PFSK-1 (cell line): ENCODE results near the gene JPH3.

ENCODE experiments used
- FOXP2 ChIP-seq: optimal IDR thresholded peaks from 2 replicates; pipeline ENCODE3; 2011; ENCODE audit warnings: borderline replicate concordance, control low read depth, inconsistent platforms; ENCODE audit not compliant: insufficient read depth; ENCODE audit errors: extremely low read length, extremely low read depth
- POLR2AphosphoS5 ChIP-seq: IDR thresholded peaks from 2 replicates; pipeline ENCODE4 v1.6.1; 2012; ENCODE audit warnings: low read depth, mild to moderate bottlenecking, control low read depth, low read length, moderate library complexity
- SIN3A ChIP-seq: IDR thresholded peaks from 2 replicates; pipeline ENCODE4 v1.6.1; 2012; ENCODE audit warnings: mild to moderate bottlenecking, low read length, moderate library complexity, borderline replicate concordance; ENCODE audit not compliant: insufficient read depth
- TAF1 ChIP-seq: IDR thresholded peaks from 2 replicates; pipeline ENCODE4 v1.6.1; 2012; ENCODE audit warnings: low read length, control low read depth, borderline replicate concordance; ENCODE audit not compliant: insufficient read depth
- TF ChIP-seq, protein P1 (sequence below), 2 experiments: IDR thresholded peaks; 2 replicates each; pipeline versions ENCODE4 v1.6.1 to v1.8.0; 2011 to 2012; ENCODE audit warnings: low read depth in 2 of 2, low read length in 2 of 2, control low read depth in 1 of 2, inconsistent platforms in 1 of 2, mild to moderate bottlenecking in 1 of 2, moderate library complexity in 1 of 2; ENCODE audit not compliant: insufficient read depth in 1 of 2

The JPH3 gene

DNA sequence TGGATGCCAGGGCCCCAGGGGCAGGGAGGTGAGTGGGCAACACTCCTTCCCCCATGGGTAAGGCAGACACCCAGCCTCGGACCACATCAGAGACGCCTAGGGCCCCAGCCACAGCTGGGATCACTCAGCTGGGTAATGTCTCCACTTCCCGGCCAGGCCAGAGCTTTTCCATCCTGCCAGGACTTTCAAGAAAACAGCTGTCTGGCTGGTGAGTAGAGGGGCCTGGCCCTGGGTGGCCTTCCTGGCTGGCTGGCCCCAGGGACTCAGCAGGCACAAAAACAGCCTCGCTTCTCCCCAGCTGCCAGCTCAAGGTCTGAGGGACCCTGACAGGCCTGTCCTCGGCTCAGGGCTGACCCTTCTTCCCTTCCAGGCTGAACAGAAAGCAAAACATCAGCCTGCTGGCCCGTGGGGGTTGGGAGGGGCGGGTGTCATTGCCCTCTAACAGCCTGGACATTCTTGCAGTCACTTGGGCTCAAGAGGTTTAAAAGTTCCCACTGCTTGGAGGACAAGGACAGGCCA lies 45.3 kb upstream of the JPH3 start:
- TF ChIP-seq SIN3A, result no peak
- no peak for TF ChIP-seq TAF1
- TF ChIP-seq, protein P1, sequence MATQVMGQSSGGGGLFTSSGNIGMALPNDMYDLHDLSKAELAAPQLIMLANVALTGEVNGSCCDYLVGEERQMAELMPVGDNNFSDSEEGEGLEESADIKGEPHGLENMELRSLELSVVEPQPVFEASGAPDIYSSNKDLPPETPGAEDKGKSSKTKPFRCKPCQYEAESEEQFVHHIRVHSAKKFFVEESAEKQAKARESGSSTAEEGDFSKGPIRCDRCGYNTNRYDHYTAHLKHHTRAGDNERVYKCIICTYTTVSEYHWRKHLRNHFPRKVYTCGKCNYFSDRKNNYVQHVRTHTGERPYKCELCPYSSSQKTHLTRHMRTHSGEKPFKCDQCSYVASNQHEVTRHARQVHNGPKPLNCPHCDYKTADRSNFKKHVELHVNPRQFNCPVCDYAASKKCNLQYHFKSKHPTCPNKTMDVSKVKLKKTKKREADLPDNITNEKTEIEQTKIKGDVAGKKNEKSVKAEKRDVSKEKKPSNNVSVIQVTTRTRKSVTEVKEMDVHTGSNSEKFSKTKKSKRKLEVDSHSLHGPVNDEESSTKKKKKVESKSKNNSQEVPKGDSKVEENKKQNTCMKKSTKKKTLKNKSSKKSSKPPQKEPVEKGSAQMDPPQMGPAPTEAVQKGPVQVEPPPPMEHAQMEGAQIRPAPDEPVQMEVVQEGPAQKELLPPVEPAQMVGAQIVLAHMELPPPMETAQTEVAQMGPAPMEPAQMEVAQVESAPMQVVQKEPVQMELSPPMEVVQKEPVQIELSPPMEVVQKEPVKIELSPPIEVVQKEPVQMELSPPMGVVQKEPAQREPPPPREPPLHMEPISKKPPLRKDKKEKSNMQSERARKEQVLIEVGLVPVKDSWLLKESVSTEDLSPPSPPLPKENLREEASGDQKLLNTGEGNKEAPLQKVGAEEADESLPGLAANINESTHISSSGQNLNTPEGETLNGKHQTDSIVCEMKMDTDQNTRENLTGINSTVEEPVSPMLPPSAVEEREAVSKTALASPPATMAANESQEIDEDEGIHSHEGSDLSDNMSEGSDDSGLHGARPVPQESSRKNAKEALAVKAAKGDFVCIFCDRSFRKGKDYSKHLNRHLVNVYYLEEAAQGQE (IDR thresholded peaks at IDR 0.05; ENCODE audit: insufficient read depth in 1 of 2, low read depth in 2 of 2, low read length in 2 of 2), result no peak
- TF ChIP-seq FOXP2, result no peak
- no peak for TF ChIP-seq POLR2AphosphoS5

DNA sequence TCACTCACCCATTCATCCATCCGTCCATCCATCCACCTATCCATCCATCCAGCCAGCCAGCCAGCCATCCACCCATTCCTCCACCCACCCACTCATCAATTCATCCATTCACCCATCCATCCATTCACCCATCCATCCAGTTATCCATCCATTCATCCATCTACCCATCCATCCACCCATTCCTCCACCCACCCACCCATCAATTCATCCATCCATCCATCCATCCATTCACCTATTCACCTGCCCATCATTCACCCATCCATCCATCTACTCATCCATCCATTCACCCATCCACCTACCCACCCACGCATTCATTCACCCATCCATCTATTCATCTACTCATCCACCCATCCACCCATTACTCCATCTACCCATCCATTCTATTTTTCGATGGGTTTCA lies 43.6 kb upstream of the JPH3 start:
- TF ChIP-seq TAF1, result no peak
- TF ChIP-seq, protein P1 (IDR thresholded peaks at IDR 0.05; ENCODE audit: insufficient read depth in 1 of 2, low read depth in 2 of 2, low read length in 2 of 2), result no peak
- no peak for TF ChIP-seq FOXP2
- no peak for TF ChIP-seq SIN3A
- TF ChIP-seq POLR2AphosphoS5, result no peak

DNA sequence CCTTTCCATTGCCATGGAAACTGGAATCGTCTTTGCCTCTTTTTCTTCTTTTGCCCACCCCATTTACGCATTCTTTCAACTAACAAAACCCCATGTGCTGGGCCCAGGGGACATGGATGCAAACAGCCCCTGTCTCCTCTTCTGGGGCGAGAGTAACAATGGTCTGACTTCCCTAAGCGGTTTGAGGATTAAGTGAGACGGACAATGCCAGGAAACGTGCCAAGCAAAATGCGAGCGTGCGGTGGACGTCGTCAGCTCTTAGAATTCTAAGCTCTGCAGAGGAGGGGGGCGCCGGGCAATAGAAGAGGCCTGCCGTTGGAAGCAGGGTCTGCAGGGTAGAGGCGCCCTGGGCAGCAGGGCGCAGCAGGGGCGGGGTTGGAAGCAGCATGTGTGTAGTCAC lies 42.4 kb upstream of the JPH3 start:
- TF ChIP-seq POLR2AphosphoS5 (no peak), FOXP2 (no peak)

DNA sequence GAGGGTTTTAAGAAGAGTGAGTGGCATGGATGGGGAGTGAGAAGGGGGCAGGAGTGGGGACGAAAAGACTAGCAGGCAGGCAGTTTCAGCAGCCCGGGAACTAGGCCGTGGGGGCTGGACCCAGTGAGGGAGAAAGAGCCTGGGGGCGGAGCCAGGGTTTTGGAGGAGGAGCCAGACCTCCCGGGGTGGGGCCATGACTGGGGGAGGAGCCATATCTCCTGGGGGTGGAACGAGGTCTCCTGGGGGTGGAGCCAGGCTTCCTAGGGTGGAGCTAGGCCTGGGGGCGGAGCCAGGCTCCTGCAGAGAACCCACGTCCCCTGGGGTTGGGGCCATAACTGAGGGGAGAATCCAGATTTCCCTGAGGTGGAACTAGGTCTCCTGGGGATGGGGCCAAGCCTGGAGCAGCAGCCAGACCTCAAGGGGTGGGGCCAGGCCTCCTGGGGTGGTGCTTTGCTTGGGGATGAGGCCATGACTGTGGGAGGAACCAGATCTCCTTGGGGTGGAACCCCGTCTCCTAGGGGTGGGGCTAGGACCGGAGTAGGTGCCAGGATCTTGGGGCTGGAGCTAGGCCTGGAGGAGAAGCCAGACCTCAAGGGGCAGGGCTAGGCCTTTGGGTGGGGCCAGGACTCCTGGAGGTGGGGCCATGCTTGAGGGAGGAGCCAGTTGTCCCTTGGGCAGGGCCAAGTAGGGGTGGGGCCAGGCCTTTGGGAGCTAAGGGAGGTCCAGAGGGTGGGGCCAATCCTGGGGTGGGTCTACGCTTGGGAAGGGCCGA lies 41.7 kb upstream of the JPH3 start:
- TF ChIP-seq TAF1, result no peak
- no peak for TF ChIP-seq FOXP2
- no peak for TF ChIP-seq SIN3A
- TF ChIP-seq, protein P1 (IDR thresholded peaks at IDR 0.05; ENCODE audit: insufficient read depth in 1 of 2, low read depth in 2 of 2, low read length in 2 of 2), result no peak
- no peak for TF ChIP-seq POLR2AphosphoS5

DNA sequence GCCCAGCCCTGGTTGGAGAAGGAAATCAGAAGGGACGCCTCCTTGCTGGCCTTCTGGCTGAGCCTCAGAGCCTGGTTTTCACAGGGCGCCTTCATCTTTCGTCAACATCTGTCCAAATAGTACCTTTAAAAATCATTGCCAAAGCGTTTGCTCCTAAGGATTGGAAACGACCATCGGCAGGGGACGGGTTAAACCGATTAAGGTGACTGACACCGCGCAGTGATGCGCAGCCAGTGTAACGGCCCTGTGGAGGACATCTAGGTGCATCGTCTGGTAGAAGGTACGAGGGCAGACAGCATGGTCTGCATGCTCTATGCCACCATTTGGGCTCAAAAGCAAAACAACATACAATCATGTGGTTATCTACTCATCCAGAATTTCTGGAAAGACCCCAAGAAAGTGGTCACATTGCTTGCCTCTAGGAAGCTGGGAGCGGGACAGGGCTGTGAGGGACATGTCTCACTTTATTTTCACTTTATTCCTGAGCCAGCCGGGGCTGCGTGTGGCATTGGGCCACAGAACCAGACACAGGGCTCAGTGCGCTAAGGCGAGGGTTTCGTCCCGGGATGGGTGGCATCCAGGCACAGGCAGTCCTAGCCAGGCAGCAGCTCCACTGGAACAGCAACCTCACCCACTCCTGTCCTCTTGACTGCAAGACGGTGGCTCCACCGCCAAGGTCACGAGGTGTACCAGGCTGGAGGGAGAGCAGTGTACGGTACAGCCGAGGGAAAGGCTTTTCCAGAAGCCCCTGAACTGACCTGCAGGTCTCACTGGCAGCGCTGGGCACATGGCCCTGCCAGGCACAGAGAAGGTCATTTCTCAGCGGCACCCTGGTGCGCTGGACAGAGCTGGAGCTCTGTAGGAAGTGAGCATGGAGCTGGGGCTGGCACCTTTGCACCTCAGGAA lies 40.9 kb upstream of the JPH3 start:
- TF ChIP-seq SIN3A (no peak), FOXP2 (no peak), TAF1 (no peak), POLR2AphosphoS5 (no peak)
- TF ChIP-seq, protein P1 (IDR thresholded peaks at IDR 0.05; ENCODE audit: insufficient read depth in 1 of 2, low read depth in 2 of 2, low read length in 2 of 2), result no peak
